Head of caudate nucleus (tissue), 42 donors: ENCODE results near the gene LCMT1.
A peak's percentile ranks its signal among the peaks of the same experiment; 100 is the strongest.
"Not testable (repeated sequence)": the region's sequence is repeated elsewhere in the genome, so short reads cannot be mapped to it uniquely, and the experiment has no call there.

Experiments used
- DNase-seq, 42 donors: peaks; one replicate each; pipeline versions ENCODE4 v3.0.0 to v3.0.0-alpha.2; 2020 to 2021; ENCODE audit warnings: mixed read lengths in 7 of 42
- intact Hi-C: fragments of 100-400 bp; cut with DNase I; formaldehyde crosslinking; loops from one replicate; pipeline ENCODE4 v1.15.0; 2022

LCMT1 gene

GRCh38 chr16:25111403-25112166 lies at the start of gene LCMT1:
LCMT1 (plus strand) TSS chr16:25111742; CDS start chr16:25111884, 142 bp downstream.
- intact Hi-C loops, result no loop called here
- DNase-seq, result peak; percentile 84 to 97 (median 93)

DNA sequence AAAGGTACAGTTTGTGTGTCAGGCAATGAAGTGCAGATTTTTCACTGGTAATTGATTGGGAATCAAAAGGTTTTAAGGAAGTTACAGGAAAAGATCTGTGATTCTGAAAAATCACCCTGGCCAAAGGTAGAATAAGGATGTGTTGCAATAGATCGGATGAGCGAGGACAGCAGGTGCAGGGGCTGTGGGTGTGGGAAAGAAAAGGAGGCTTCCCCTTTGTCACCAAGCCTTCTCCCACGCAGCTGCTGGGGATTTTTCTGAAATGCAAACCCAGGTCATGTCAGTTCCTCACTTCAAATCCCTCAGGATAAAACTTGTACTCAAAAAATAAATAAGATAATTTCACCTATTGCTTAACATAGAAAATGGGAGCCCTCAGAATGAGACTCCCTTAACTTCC lies 48.4 kb upstream of the LCMT1 start:
- intact Hi-C loops, result loop anchor here (10.0 kb wide), 1 partner anchor 162 kb away; no protein-coding TSS in a partner anchor
- peak in 2 of 42 donors; percentile 17 to 25 for DNase-seq

DNA sequence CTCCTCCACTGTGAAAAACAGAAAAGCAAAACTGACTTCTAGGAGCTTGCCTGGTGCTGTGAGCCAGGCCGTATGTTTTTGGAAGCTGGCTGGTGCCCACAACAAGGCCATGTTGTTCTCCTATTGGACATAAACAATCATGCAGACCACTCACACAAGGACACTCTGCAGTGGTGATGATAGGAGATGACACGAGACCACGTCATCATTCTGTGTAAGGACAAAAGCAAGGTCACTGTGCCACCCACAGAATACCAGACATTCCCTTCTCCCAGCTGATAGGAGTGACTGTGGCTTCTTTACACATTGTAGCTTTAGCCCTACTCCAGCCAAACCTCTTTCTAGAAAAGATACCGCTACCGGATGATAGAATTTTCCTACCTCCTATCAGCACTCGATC lies 47.7 kb upstream of the LCMT1 start:
- intact Hi-C loops, result loop anchor here (10.0 kb wide), 1 partner anchor 161 kb away; no protein-coding TSS in a partner anchor
- DNase-seq, result no peak

GRCh38 chr16:25064281-25064680 lies 47.3 kb upstream of the LCMT1 start:
- not testable (repeated sequence) for DNase-seq
- intact Hi-C loops, result loop anchor here (10.0 kb wide), 1 partner anchor 161 kb away; no protein-coding TSS in a partner anchor

GRCh38 chr16:25064937-25065336 lies 46.6 kb upstream of the LCMT1 start:
- intact Hi-C loops, result loop anchor here (5.0 to 10.0 kb wide), 2 partner anchors 42 to 160 kb away; no protein-coding TSS in a partner anchor
- DNase-seq, result peak in 40 of 42 donors; percentile 19 to 77 (median 50)

GRCh38 chr16:25065899-25066298 lies 45.6 kb upstream of the LCMT1 start:
- intact Hi-C loops, result loop anchor here (5.0 to 10.0 kb wide), 2 partner anchors 41 to 159 kb away; no protein-coding TSS in a partner anchor
- no peak for DNase-seq

- intact Hi-C loops, result loop anchor here (5.0 to 10.0 kb wide), 2 partner anchors 41 to 158 kb away; no protein-coding TSS in a partner anchor
- DNase-seq, result no peak
These were observed 45.2 kb upstream of the LCMT1 start for GRCh38 chr16:25066426-25066746.

DNA sequence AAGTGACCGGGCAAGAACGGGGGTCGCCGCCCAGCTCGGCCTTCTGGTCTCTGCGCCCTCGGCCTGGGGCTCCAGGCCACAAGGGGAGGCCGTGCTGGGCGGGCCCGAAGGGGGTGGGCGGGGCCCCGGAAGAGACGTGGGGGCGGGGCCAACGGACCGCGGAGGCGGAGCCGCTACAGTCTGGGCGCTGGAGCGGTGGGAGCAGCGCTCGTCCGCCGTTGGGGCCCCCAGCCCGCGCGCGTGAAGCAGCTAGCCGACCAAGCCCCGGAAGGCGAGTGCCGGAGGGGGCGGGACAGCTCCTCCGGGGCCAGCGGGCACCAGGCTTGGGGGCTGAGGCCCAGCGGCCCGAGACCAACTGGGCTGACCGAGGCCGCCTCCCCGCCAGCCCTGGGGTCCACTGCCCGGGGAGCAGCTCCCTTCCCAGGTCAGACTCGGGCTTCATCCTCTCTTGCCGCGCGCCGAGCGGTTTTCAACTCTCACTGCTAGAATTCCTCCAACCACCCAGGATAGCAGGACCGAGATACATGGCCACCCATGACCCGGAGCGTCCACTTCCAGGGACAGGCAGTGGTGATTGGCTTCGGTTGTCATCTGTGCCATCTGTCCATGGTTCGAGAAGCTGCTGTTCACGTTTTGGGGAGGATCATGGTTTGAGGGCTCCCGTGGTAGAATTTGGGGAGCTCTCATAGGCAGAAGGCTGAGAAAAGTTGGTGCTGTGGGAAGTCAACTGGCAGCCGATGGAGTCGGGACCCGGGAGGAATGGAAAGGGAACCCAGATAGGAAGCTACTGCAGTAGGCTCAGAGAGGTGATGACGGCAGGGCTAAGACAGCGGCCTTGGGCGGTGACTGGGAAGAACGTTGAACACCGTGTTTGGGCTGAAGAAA lies 44.6 kb upstream of the LCMT1 start:
- DNase-seq, result peak in 41 of 42 donors; percentile 55 to 92 (median 79)
- intact Hi-C loops, result loop anchor here (5.0 to 10.0 kb wide), 2 partner anchors 40 to 158 kb away; no protein-coding TSS in a partner anchor

- intact Hi-C loops, result no loop called here
- DNase-seq, result no peak
These were observed 37.7 kb upstream of the LCMT1 start for GRCh38 chr16:25073854-25074253.

DNA sequence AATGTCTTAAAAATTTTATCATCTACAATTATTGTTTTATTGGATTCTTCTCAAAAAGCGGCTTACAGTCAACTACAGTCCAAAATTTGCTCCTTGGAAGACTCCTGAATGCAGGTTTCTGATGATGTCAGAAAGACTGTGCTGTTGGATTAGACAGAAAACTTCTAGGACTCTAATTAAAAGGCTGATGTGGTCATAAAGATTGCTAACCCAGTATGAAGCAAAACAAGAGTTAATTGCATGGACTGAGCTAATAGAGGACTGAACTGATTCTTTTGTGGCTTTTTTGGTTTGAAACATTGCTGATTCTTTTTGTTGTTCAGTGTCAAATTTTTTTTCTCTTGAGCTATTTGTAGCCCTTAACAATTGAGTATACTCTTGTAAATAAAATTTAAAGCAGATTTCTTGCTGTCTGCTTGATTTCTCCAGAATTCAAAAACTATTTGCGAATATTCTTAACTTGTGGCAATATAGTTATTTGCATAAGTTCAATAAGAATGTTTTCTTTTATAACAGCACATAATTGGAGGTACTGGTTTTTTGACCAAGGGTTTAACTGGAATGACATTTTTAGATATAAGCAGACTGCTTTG lies 33.1 kb upstream of the LCMT1 start:
- DNase-seq, result no peak
- intact Hi-C loops, result no loop called here

DNA sequence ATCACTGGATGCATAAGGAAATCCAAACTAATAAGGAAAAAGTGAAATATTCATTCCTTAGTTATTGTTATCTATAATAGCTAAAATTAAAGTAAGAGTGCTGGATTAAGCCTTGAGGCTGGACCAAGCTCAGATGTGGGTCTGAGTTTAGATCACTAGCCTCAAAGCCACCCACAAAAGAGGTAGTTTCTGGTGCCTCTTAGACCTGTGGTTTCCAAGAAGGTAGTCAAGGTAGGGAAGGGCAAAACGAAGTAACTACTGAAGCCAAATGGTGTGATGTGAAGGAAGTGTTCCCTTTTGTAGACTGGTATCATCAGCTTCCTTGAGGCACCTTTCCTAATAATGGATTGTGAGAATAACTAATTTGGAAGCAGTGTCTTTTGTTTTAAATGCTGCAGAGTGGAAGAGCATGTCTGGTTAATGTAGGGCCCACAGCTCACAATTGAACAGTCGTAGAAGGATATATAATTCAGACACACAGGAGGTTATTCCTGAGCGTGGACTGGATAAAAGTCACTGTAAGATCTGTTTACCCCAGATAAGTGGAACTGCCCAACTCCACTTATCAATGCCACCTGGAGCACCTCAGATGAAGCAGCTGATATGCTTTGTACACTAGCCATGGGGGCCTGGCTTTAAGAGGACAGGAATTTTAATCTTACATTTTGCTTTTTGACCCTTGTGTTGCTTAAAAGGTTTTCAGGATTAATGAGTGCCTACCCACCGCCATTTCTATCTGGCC lies 31.7 kb upstream of the LCMT1 start:
- intact Hi-C loops, result no loop called here

DNA sequence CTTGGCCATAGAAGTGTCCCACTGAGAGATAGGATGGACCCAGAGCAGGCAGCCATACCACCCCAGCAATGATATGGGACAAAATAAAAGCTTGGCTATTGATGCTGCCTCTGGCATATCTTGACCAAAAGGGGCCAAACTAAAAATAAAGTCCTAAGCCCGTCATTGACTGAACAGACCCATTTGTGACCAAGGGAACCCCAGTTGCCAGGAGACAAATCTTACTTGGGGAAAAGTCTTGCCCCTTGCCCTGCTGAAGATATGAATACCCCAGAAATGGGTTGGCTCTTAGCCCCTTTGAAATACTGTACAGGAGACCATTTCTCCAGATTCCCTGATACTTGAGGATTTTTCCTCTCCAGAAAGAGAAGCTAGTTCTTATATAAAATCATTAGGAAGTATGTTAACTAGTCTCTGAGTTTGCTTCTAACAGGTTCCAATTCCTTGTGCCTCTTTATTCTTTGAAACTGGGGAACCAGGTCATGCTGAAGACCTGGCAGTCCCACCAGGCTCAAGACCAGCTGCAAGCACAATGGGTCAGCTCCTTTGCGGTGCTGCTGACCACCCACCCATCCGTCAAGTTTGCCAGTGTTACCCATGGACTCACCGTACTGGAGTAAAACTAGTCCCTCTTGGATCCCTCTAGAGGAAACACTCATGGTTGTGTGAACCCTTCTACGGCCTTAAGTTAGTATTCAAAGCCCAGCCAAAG lies 31.0 kb upstream of the LCMT1 start:
- DNase-seq, result no peak
- intact Hi-C loops, result no loop called here

More for the DNA sequence above, 31.7 kb upstream of the LCMT1 start:
- no peak for DNase-seq

- DNase-seq, result no peak
- intact Hi-C loops, result no loop called here
These were observed 29.8 kb upstream of the LCMT1 start for GRCh38 chr16:25081702-25082101.

DNA sequence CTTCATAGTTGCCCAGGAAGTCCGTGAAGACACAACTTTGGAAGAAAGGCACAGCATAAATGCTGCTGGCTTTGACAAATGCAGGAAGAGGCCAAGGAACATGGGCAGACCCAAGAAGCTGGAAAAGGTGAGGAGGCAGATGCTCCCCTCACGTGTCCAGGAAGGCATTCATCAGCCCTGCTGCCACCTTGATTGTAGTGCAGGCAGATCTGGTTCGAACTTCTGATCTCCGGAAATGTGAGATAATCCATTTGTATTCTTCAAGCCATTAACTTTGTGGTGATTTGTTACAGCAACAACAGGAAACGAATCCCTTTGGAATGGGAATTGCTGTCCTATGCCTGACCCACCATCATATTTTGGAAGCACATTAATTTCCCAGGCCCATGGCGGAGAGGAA lies 28.5 kb upstream of the LCMT1 start:
- no peak for DNase-seq
- intact Hi-C loops, result no loop called here

GRCh38 chr16:25083701-25084100 lies 27.8 kb upstream of the LCMT1 start:
- no peak for DNase-seq
- intact Hi-C loops, result no loop called here

GRCh38 chr16:25084797-25085196 lies 26.7 kb upstream of the LCMT1 start:
- no peak for DNase-seq
- intact Hi-C loops, result no loop called here

DNA sequence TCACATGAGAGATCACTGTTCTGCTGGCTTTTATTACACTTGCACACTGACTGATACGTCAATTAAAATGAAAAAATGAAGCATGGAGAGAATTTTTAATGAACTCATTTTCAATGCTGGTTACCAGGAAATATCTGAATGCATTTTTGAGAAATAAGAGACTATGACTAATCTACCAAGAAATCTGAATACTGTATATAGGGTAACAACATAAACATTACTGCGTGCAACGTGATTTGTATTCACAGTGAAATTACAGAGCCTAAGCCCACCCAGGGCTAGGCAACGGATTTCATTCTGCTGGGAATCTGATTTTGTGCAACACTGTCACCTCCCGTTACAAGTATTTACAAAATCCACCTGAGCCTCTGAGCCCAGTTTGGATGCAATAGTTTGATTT lies 23.8 kb upstream of the LCMT1 start:
- no peak for DNase-seq
- intact Hi-C loops, result no loop called here

DNA sequence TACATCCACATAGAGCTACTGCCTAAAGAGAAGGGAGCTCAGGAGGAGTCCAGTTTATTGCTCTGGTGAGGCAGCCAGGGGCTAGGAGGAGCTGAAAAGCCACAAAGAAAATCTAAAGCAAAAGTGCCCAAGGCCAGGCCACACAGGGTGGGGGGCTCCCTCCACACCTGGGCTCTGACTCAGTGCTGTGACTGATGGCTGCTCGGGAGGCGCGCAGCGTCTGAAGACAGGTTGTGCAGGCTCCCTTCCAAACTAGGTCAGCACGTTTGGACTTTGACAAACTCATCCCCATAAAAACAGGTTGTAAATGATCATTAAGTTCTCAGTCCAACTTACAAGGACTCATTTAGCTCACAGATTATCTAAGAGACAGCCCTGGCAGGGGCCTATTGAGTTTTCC lies 22.2 kb upstream of the LCMT1 start:
- DNase-seq, result no peak
- intact Hi-C loops, result no loop called here
